HL-60 (cell line): ENCODE results near the gene POLR3C.

Experiments used
- CTCF ChIP-seq: IDR thresholded peaks from one replicate; pipeline ENCODE4 v1.5.1; 2011; ENCODE audit warnings: low read length, control low read depth, inconsistent platforms; ENCODE audit not compliant: insufficient read depth
- GABPA ChIP-seq: IDR thresholded peaks from 2 replicates; pipeline ENCODE4 v1.6.1; 2012; ENCODE audit warnings: low read depth

GRCh38 chr1:145795257-145795881 is 28.6 kb upstream of the POLR3C start:
- TF ChIP-seq CTCF, result no peak
- no peak for TF ChIP-seq GABPA
